Mesendoderm (in vitro differentiated cells): Measurements from ENCODE around the gene CRPPA. TPM values are rescaled to one million over a fixed set of nuclear protein-coding genes. Genes with fewer than 3 reads are reported as not detected.

Experiments
- DNase-seq: peaks from one replicate; pipeline ENCODE4 v3.0.0; 2013
- H2AK5ac ChIP-seq: 2 replicates; pipeline ENCODE4 v1.6.1; 2013; ENCODE audit warnings: low read length, inconsistent platforms
- H2BK120ac ChIP-seq: 2 replicates; pipeline ENCODE4 v1.6.1; 2013; ENCODE audit warnings: low read depth, mild to moderate bottlenecking, low read length, moderate library complexity, mixed read lengths
- H2BK15ac ChIP-seq: replicated peaks from 2 replicates; pipeline ENCODE4 v1.6.1; 2013; ENCODE audit warnings: low read depth, mild to moderate bottlenecking, moderate library complexity
- H2BK5ac ChIP-seq: 2 replicates; pipeline ENCODE4 v1.6.1; 2013; ENCODE audit warnings: low read length, inconsistent platforms
- H3K18ac ChIP-seq: 2 replicates; pipeline ENCODE4 v1.6.1; 2013; ENCODE audit warnings: mild to moderate bottlenecking, low read length, mixed read lengths
- H3K23ac ChIP-seq: one replicate; pipeline ENCODE4 v1.6.1; 2013; ENCODE audit warnings: low read length
- H3K27ac ChIP-seq: 2 replicates; pipeline ENCODE4 v1.5.1; 2013; ENCODE audit warnings: low read depth, mild to moderate bottlenecking, inconsistent platforms, low read length, moderate library complexity
- H3K27me3 ChIP-seq: 2 replicates; pipeline ENCODE4 v1.6.1; 2013; ENCODE audit warnings: low read length, control low read depth, mild to moderate bottlenecking, inconsistent platforms; ENCODE audit not compliant: insufficient read depth, poor library complexity
- H3K36me3 ChIP-seq: 2 replicates; pipeline ENCODE4 v1.6.1; 2013; ENCODE audit warnings: low read length, inconsistent platforms; ENCODE audit not compliant: control insufficient read depth, insufficient read depth
- H3K4ac ChIP-seq: one replicate; pipeline ENCODE4 v1.6.1; 2013; ENCODE audit warnings: low read depth, mild to moderate bottlenecking, low read length, moderate library complexity
- H3K4me1 ChIP-seq: 2 replicates; pipeline ENCODE4 v1.6.1; 2013; ENCODE audit warnings: low read depth, low read length, inconsistent platforms; ENCODE audit not compliant: control insufficient read depth
- H3K4me2 ChIP-seq: 2 replicates; pipeline ENCODE4 v1.6.1; 2013; ENCODE audit warnings: low read length
- H3K4me3 ChIP-seq: 2 replicates; pipeline ENCODE4 v1.5.1; 2013; ENCODE audit warnings: mild to moderate bottlenecking, low read length
- H3K56ac ChIP-seq: one replicate; pipeline ENCODE4 v1.6.1; 2013; ENCODE audit warnings: low read length
- H3K79me1 ChIP-seq: 2 replicates; pipeline ENCODE4 v1.6.1; 2013; ENCODE audit warnings: low read length, inconsistent platforms
- H3K79me2 ChIP-seq: 2 replicates; pipeline ENCODE4 v1.6.1; 2013; ENCODE audit warnings: mild to moderate bottlenecking, low read length; ENCODE audit not compliant: control insufficient read depth, insufficient read depth
- H3K9ac ChIP-seq: 2 replicates; pipeline ENCODE4 v1.6.1; 2013; ENCODE audit warnings: low read length, inconsistent platforms
- H4K5ac ChIP-seq: one replicate; pipeline ENCODE4 v1.6.1; 2013; ENCODE audit warnings: low read length
- H4K8ac ChIP-seq: one replicate; pipeline ENCODE4 v1.6.1; 2013; ENCODE audit warnings: low read depth, mild to moderate bottlenecking, control low read depth, low read length, moderate library complexity
- WGBS: extraction: QIAGEN DNeasy Blood & Tissue Kit; methylation state at CpG from one replicate; pipeline ENCODE4 v1.1.7; 2013; ENCODE audit warnings: low lambda C conversion rate, missing lambda C conversion rate; ENCODE audit not compliant: insufficient coverage; ENCODE audit errors: extremely low coverage; 5-methylcytosine and 5-hydroxymethylcytosine counted together
- polyA plus RNA-seq, 2 experiments: library from polyadenylated mRNA; stranded (reverse); fragments of 200-250 nt; gene quantifications; one replicate each; pipeline ENCODE4 v1.2.3, GENCODE V29; 2013

Gene CRPPA
- polyA plus RNA-seq (2013, experiment 1 of 2): 0.62 TPM
- 0.53 TPM for polyA plus RNA-seq (2013, experiment 2 of 2)

- Histone ChIP-seq H3K56ac (peak within 1 kb of the TSS; percentile 82), H2AK5ac (no peak within 1 kb of the TSS), H4K5ac (peak within 1 kb of the TSS; percentile 24), H3K9ac (peak within 1 kb of the TSS; percentile 80), H2BK120ac (peak within 1 kb of the TSS; percentile 56), H3K4me1 (peaks cover 6% of the 10 kb centered on the region), H3K36me3 (no peaks in the 10 kb centered on the region), H3K4ac (peak within 1 kb of the TSS; percentile 77), H3K27ac (peak within 1 kb of the TSS; percentile 71), H3K18ac (peak within 1 kb of the TSS; percentile 90), H3K23ac (peak within 1 kb of the TSS; percentile 15), H3K79me2 (no peaks in the 10 kb centered on the region), H3K4me2 (peak within 1 kb of the TSS; percentile 76), H3K79me1 (no peaks in the 10 kb centered on the region), H4K8ac (peak within 1 kb of the TSS; percentile 66), H3K27me3 (no peaks in the 10 kb centered on the region), H2BK15ac (no peak within 1 kb of the TSS), H2BK5ac (peak within 1 kb of the TSS; percentile 62), H3K4me3 (peak within 1 kb of the TSS; percentile 40)
- DNase-seq: peak; percentile 69
- no CpG with 5 or more reads among the region's 50 CpGs for WGBS
Measured at GRCh38 chr7:16421333-16422102, at the start of gene CRPPA. TSS of gene CRPPA (minus strand) at chr7:16421538. CDS start at chr7:16421322, 216 bp downstream.

- WGBS: no CpG with 5 or more reads among the region's 10 CpGs
- Histone ChIP-seq H3K9ac (no peak within 1 kb of the TSS), H3K27me3 (no peaks in the 10 kb centered on the region), H3K4me3 (no peak within 1 kb of the TSS), H4K5ac (no peak within 1 kb of the TSS), H2BK5ac (no peak within 1 kb of the TSS), H4K8ac (no peak within 1 kb of the TSS), H3K56ac (no peak within 1 kb of the TSS), H3K4me1 (peaks cover 2% of the 10 kb centered on the region), H3K27ac (no peak within 1 kb of the TSS), H3K23ac (no peak within 1 kb of the TSS), H3K36me3 (no peaks in the 10 kb centered on the region), H2AK5ac (no peak within 1 kb of the TSS), H3K18ac (no peak within 1 kb of the TSS), H3K79me1 (no peaks in the 10 kb centered on the region), H3K79me2 (no peaks in the 10 kb centered on the region), H2BK120ac (no peak within 1 kb of the TSS), H2BK15ac (no peak within 1 kb of the TSS), H3K4ac (no peak within 1 kb of the TSS), H3K4me2 (no peak within 1 kb of the TSS)
- DNase-seq: peak; percentile 37
Measured at GRCh38 chr7:16465469-16466361, 44.4 kb upstream of the CRPPA start, which contains the start of gene SOSTDC1. TSS of gene SOSTDC1 (minus strand) at chr7:16465738. CDS start at chr7:16465668, 70 bp downstream.

- Histone ChIP-seq H3K4ac (no peak overlapping the region), H4K5ac (no peak overlapping the region), H3K9ac (no peak overlapping the region), H3K27me3 (no peaks in the 10 kb centered on the region), H4K8ac (no peak overlapping the region), H3K36me3 (no peaks in the 10 kb centered on the region), H2BK15ac (no peak overlapping the region), H2AK5ac (no peak overlapping the region), H3K56ac (no peak overlapping the region), H3K79me2 (no peaks in the 10 kb centered on the region), H2BK120ac (no peak overlapping the region), H3K4me2 (no peak overlapping the region), H3K4me1 (peaks cover 2% of the 10 kb centered on the region), H3K27ac (no peak overlapping the region), H3K79me1 (no peaks in the 10 kb centered on the region), H3K23ac (no peak overlapping the region), H3K4me3 (no peak overlapping the region), H3K18ac (no peak overlapping the region), H2BK5ac (no peak overlapping the region)
- no peak for DNase-seq
- WGBS: 100% methylated on average over 2 of the region's 10 CpGs
Measured at GRCh38 chr7:16463949-16464715, 42.8 kb upstream of the CRPPA start.

DNA sequence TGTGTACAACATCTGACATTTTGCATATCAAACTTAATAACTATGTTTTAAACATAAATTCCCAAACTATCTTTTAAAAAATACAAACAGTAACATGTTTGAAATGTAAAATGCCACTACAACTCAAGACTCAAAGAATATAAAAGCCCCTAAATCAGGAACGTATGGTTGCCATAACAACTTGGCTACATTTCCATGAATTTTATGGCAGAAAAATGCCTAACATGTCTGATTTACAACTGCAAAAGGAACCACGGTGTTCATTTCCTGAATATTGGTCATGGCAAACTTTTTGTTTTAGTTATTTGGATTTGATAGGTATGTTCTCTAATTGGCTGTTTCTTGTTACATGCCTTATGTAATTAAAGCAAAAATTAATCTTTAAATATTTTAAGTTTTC, 42.2 kb upstream of the CRPPA start:
- Histone ChIP-seq H4K8ac (no peak overlapping the region), H2BK15ac (no peak overlapping the region), H3K4me2 (no peak overlapping the region), H3K4me3 (no peak overlapping the region), H2BK5ac (no peak overlapping the region), H3K9ac (no peak overlapping the region), H4K5ac (no peak overlapping the region), H3K36me3 (no peaks in the 10 kb centered on the region), H3K27me3 (no peaks in the 10 kb centered on the region), H3K79me1 (no peaks in the 10 kb centered on the region), H2AK5ac (no peak overlapping the region), H3K4ac (no peak overlapping the region), H3K79me2 (no peaks in the 10 kb centered on the region), H2BK120ac (no peak overlapping the region), H3K56ac (no peak overlapping the region), H3K18ac (no peak overlapping the region), H3K23ac (no peak overlapping the region), H3K4me1 (peaks cover 2% of the 10 kb centered on the region), H3K27ac (no peak overlapping the region)
- no peak for DNase-seq
- no CpG with 5 or more reads among the region's 2 CpGs for WGBS

GRCh38 chr7:16462431-16462889, 41.1 kb upstream of the CRPPA start:
- no peak overlapping the region for H3K4ac ChIP-seq
- H3K79me2 ChIP-seq: no peaks in the 10 kb centered on the region
- no peak for DNase-seq
- no peak overlapping the region for H2BK120ac ChIP-seq
- no peak overlapping the region for H3K18ac ChIP-seq
- H3K9ac ChIP-seq: no peak overlapping the region
- H2BK5ac ChIP-seq: no peak overlapping the region
- no peak overlapping the region for H3K23ac ChIP-seq
- H3K27ac ChIP-seq: no peak overlapping the region
- H2BK15ac ChIP-seq: no peak overlapping the region
- no peak overlapping the region for H3K4me3 ChIP-seq
- H4K8ac ChIP-seq: no peak overlapping the region
- H3K4me2 ChIP-seq: no peak overlapping the region
- no peak overlapping the region for H3K56ac ChIP-seq
- no peak overlapping the region for H4K5ac ChIP-seq
- peaks cover 2% of the 10 kb centered on the region for H3K4me1 ChIP-seq
- no peaks in the 10 kb centered on the region for H3K27me3 ChIP-seq
- WGBS: no CpG with 5 or more reads among the region's 7 CpGs
- H3K36me3 ChIP-seq: no peaks in the 10 kb centered on the region
- no peaks in the 10 kb centered on the region for H3K79me1 ChIP-seq
- H2AK5ac ChIP-seq: no peak overlapping the region
